Hepatocyte (in vitro differentiated cells): ENCODE data around the gene WDR62.

ENCODE experiments used
- CTCF ChIP-seq: fragments of 200-600 bp; sonication (generic); IDR thresholded peaks from 2 replicates; pipeline ENCODE4 v1.5.1; 2016; ENCODE audit warnings: antibody characterized with exemption, mild to moderate bottlenecking; ENCODE audit not compliant: poor library complexity
- EZH2 ChIP-seq: fragments of 200-600 bp; sonication (generic); IDR thresholded peaks from 2 replicates; pipeline ENCODE4 v1.6.1; 2016; ENCODE audit warnings: antibody characterized with exemption, mild to moderate bottlenecking, borderline replicate concordance

GRCh38 chr19:36031308-36031707 lies 23.4 kb upstream of the WDR62 start:
- TF ChIP-seq CTCF (no peak), EZH2 (no peak)
